ENCODE data around the gene APOBEC3C. TPM values are rescaled to one million over a fixed set of nuclear protein-coding genes. Genes with fewer than 3 reads are reported as not detected.
"Not testable (repeated sequence)": the region's sequence is repeated elsewhere in the genome, so short reads cannot be mapped to it uniquely, and the experiment has no call there.

APOBEC3C gene
- 5.4 and 6.4 TPM in 2 replicates for total RNA-seq
- polyA plus RNA-seq (2012), result 32.9 TPM

DNA sequence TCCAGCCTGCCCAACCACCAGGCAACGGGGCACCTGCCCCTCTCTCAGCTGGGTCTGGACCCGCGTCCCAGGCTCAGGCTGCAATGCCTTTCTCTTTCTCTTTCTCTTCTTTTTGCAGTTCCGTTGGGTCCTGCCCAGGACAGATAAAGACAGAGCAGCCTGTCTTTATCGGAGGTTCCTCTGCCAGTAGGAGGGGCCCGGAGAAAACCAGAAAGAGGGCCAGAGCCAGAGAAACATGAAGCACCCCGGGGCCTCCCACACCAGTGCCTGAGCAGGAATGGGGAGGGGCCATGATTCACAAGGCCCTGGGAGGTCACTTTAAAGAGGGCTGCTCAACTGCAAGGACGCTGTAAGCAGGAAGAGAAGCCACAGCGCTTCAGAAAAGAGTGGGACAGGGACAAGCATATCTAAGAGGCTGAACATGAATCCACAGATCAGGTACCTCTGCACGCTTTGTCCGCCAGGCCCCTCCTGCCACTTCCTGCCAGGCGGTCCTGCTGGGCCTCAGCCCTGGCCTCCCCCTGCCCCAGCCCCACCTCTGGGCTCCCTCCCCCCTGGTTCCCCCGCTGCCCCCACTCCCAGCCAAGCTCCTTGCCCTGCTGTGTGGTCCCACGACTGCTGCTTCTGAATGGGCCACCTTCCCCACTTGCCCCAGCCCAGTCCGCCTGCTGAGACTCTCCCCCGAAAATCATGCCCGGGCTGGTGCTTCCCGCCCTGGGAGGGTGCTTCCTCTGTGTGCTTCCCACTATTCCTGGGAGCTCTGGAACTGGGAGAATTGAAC is at the start of gene APOBEC3C:
Gene APOBEC3C, plus strand, starts transcription at position 316 of the 781 bp plus-strand sequence. Its CDS starts 106 bp downstream, at position 422.
- peak; percentile 83 for DNase-seq (ENCODE audit: low read depth)

DNA sequence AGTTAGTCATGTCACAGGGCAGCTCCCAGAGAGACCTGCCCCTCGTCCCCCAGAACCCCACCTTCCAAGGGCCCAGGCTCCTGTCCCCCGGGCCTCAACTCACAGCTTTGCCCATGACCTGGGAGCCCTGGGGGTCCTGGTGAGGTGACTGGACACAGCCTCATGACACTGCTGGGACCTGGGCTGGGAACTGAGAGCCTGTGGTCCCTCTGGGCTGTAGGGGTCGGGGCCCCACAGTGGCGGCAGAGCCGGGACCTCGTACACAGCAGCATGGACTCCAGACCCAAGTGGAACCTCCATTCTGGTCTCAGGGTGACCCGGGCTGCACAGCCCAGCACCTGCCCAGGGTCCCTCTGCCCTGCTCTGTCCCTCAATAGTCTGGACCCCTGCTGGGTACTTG is 49.8 kb upstream of the APOBEC3C start:
- no peak for DNase-seq (ENCODE audit: low read depth)

DNA sequence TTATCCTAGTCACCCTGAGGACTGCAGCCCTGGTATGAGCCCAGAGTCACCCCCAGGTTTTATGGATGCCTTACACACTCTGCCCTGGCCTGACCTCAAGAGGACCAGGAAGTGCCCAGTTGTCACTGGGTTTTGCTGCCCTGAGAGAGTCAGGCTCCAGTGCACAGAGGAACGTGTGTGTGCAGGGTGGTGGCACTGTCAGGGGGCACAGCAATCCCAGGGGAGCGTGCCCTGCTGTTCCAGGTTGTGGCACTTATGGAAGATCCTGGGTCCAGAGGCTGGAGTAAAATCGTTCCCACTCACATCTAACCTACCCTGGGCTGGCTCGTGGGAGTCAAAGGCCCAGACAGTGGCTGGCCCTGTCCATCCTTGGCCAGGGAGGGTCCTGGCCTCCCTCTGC is 49.1 kb upstream of the APOBEC3C start:
- no peak for DNase-seq (ENCODE audit: low read depth)

DNA sequence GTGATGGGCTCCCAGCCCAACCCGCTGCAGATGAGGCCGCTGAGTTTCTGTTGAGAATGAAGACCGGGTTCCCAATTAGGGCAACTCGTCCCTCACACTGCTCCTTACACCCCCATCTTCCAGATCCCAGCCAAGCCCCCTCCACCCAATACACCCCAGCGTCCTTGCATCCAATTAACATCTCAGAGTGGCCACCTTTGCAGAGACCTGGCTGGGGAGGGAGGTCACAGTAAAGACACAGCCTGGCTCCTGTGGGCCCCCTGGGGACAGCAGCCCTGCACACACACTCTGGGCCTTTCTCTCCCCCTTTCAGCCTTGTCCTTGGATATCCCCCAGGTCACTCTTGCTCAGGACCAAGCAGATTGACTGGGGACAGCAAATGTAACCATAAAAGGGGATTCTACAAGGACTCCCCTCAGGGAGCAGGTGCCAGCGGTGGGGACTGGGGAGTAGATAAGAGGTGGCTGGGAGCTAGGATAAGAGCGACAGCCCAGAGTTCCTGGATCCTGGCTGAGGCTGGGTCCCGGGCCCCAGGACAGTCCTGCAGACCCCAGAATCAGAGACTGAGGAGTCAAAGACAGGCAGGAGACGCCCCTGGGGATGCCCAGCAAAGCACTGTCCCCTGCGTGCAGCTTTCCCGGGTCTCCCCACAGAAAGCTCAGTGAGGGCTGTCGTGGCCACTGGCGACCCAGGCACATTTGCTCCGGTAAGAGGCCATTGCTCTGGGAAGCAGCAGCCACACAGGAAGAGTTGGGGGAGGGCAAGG is 48.3 kb upstream of the APOBEC3C start:
- DNase-seq (ENCODE audit: low read depth), result no peak

DNA sequence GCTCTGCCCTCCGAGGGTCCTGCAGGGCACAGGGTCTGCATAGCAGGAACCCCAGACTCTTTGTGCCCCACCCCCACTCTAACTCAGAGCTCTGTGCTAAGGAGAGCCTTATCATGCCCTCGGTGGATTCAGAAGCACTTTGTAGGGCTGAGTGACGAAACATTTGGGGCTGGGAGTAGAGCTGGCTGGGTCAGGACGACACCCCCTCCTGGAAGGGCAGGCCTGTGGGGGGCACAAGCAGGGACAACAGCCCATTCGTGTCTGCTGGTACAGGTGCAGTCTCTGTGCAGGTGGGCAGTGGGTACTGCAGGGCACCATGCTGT is 47.7 kb upstream of the APOBEC3C start:
- DNase-seq (ENCODE audit: low read depth), result no peak

DNA sequence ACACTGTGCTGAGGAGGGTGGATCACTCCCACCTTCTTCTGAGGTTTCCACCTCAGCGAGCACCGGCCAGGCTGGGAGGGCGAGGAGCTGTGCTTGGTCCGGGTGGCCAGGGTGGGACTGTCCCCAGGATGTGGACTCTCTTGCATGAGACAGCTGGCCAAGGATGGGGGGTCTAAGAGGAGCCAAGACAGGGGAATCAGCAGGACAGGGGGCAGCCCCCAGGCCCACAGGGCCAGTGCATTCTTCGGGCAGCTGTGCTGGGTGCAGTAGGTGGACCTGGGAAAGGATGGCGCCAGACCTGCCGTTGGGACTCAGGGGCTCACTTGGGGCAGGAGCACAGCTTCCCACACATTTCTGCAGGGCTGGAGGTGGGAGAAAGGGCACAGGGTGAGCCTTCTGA is 47.1 kb upstream of the APOBEC3C start:
- no peak for DNase-seq (ENCODE audit: low read depth)

DNA sequence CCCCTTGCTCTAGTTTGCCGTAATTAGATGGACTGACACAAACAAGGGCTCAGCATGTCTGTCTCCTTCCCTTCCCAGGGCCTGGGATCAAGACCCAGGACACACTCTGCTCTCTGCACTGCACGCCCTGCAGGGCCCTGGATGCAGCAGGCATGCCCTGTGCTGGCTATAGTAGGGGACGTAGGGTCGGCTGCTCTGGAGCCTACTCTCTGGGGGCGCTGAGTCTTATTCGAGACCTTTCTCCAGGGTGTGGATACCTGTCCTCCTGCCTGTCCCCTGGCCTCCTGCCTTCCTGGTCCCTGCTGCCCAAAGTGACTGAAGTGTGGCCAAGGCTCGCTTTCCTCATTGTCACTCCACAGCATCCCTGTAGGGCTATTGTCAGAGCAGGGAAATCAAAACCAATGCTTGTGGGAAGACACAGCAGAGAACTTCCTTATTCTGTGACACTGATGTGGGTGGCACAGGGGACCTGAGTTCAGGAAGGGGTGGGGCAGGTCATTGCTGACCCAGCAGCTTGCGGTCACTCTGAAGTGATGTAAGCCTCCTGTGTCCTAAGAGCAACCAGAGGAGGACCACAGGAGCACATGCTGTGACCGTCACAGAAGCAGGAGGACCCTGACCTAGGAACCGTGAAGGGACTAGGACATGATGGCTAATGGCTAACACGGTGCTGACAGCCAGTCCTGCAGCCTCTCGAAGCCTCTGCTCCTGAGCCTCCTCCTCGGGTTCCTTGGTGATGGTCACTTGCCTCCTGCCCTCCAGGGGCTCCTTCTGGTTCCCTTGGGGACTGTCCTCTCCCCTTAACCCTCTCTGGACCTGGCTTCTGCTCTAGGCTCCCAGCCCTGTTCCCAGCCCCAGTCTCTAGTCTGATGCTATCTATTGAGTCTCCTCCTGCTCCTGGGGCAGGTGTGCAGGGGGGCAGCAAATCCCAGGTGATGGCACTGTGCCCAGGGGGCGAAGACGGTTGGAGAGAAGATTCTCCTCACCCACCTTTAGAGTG is 46.3 kb upstream of the APOBEC3C start:
- DNase-seq (ENCODE audit: low read depth), result no peak

DNA sequence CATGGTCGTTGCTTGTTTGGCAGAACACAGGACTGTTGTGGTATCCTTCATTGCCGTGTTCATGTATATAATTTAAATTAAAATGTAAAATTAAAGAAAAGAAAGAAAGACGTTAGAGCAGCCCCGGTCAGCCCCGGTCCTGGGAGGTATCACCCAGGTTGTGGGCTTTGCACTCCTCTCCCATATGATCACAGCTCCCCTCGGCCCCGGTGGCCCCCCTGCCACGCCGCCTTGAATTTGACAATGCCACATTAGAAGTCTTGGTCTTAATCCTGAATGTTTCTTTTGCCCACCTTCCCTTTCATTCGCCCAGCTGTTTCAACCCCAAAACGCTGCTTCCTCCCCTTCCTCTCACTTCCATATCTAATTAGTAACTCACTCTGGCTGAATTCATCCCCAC is 45.3 kb upstream of the APOBEC3C start:
- no peak for DNase-seq (ENCODE audit: low read depth)

DNA sequence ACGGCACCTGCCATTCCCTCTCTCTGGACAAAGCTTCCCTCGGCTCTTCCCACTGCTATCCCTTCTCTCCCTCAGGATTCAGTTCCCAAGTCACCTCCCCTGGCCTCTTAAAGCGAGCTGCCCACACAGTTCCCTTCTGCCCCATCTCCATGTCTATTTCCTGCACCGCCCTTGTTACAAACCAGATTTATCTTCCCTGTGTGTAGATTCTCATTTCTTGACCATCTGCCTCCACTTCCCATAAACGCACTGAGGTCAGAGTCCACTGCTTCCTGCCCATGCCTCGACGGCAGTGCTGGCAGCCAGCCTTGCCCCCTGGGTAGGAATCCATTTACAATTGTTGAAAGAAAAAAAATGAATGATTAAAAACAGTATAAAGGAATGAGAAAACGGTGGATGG is 43.5 kb upstream of the APOBEC3C start:
- no peak for DNase-seq (ENCODE audit: low read depth)

DNA sequence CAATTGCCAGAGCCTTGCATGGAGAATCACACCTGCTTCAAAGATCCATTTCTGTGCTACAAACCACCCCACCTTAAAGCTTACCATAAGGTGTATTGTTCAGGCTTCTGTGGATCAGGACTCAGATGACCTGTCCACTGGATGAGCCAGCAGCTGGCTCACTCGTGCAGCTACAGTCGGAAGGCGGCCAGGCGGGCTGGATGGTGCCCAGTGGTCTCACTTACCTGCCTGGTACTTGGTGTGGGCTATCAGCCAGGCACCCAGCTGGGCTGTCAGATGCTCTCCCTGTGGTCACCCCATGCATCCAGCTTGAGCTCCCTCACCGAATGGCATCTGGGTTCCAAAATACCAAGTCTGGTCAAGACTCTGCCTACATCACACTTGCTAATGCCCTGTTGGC is 42.9 kb upstream of the APOBEC3C start:
- no peak for DNase-seq (ENCODE audit: low read depth)

DNA sequence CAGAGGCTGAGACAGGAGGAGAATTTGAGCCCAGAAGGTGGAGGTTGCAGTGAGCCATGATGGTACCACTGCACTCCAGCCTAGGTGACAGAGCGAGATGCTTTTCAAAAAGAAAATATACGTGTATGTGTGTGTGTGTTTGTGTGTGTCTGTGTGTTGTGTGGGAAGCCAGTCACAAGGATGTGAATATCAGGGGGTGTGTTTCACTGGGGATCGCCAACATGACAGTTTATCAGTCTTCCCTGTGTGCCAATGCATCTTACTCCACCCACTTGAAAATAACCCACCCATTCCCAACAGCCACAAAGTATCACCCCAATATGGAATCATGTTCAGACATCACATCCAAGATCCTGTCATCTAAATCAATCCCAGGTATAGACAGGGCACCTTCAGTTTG is 42.3 kb upstream of the APOBEC3C start:
- DNase-seq (ENCODE audit: low read depth), result no peak

DNA sequence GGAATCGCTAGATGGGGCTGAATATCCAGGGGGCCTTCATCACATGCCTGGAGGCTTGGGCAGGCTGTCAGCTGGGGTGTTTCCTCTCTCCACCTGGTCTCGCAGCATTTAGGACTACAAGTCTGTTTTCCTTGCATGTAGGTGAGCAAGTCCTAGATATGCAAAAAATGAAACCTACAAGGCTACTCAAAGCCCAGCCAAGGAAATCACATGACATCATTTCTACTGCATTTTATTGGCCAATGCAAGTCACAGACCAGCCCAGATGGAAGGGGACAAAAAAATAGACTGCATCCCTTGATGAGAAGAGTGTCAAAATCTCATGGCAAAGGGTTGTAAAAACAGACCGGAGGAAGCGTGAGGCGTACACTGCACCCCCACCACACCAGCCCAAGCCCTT is 41.5 kb upstream of the APOBEC3C start:
- no peak for DNase-seq (ENCODE audit: low read depth)

DNA sequence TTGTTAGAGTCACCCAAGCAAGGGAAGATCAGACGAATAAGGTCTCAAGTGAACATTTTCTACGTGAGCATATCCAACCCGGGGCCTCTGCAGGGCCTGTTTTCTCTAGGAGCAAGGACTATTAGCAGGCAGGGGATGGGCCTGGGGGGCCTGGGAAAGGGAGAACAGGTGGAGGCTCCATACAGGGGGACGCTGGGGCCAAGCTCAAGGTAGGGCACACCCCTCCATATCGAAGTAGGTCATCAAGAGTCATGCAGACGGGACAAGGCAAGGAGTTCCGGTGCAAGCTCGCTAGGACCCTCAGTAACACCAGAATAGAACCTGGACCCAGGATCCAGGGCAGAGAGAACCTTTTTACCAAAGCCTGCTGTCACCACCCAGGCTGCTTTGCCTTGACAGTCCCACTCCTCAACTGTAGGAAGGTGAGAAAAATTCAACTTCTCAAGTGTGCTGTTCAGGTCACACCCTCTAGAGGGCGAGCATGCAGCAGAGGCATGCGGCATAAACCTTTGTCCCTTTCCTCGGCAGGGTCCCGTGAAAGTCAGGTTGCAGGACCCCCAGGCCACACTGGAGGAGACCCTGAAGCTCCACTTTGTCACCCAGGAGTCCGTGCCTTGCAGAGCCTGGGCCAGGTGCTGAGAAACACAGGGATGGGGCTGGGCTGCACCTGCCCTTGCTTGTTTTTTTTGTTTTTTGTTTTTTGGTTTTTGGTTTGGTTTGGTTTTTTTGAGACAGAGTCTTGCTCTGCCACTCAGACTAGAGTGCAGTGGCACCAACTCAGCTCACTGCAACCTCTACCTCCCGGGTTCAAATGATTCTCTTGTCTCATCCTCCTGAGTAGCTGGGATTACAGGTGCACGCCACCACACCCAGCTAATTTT is 40.5 kb upstream of the APOBEC3C start:
- DNase-seq (ENCODE audit: low read depth), result peak; percentile 41

DNA sequence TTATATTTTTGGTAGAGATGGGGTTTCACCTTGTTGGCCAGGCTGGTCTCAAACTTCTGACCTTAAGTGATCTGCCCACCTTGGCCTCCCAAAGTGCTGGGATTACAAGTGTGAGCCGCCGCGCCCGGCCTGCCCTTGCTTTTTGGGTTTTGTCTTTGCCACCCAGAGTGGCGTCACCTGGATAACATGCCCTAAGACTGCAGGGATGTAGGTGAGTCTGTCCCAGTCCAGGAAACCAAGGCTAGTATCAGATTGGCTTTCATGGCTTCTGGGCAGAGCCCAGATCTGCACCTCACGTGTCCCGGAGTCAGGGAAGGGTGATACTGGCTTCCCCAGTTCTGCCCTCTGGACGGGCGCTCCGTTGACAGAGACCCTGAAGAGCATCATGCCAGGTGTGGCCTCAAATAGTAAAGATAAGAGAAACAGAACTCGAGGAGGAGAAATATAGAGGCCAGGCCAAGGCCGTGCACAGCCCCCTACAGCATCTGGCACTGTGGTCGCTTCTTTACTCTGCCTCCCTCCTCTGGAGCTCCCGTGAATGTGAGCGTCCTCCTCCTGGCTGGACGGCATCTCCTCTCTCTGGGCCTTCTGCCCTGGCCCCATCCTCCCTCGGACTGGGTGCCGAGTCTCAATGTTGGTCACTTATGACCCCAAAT is 39.8 kb upstream of the APOBEC3C start:
- no peak for DNase-seq (ENCODE audit: low read depth)

DNA sequence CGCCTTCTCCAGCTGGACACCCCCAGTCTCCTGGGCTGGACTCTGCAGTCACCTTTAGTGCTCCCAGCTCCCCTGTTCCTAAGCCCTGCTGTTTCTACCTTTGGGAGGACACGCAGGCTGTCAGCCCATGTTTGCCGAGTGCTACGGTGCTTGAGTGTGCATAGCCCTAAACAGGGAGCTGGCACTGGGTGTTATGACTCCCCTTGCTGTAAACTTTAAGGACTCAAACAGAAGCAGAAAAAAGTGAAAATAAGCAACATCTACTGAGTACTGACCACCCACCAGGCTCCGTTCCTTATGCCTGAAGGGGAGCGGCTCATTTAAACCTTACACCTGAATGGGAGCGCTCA is 39.3 kb upstream of the APOBEC3C start:
- DNase-seq (ENCODE audit: low read depth), result no peak

DNA sequence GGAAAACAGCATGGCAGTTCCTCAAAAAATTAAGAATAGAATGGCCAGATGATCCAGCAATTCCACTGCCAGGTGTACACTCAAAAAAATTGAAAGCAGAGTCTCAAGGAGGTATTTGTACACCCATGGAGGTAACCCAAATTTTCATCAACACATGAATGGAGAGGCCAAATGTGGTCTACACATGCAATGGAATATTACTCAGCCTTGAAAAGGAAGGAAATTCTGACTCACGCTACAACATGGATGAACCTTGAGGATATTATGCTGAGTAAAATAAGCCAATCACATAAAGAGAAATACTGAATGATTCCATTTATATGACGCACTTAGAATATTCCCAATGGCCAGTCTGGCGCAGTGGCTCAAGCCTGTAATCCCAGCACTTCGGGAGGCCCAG is 36.8 kb upstream of the APOBEC3C start:
- DNase-seq (ENCODE audit: low read depth), result not testable (repeated sequence)

DNA sequence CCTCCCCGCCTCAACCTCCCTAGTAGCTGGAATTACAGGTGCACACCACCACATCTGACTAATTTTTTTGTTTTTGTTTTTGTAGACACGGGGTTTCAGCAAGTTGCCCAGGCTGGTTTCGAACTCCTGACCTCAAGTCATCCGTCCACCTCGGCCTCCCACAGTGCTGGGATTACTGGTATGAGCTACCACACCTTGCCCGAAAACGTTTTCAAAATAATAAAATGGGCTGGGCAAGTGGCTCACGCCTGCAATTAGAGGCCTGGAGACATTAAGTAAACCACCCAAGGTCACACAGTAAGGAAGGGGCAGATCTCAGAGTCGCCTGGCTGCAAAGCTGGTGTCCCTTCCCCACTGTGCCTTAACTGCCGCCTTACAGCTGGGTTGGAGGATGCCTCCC is 33.5 kb upstream of the APOBEC3C start:
- DNase-seq (ENCODE audit: low read depth), result not testable (repeated sequence)

DNA sequence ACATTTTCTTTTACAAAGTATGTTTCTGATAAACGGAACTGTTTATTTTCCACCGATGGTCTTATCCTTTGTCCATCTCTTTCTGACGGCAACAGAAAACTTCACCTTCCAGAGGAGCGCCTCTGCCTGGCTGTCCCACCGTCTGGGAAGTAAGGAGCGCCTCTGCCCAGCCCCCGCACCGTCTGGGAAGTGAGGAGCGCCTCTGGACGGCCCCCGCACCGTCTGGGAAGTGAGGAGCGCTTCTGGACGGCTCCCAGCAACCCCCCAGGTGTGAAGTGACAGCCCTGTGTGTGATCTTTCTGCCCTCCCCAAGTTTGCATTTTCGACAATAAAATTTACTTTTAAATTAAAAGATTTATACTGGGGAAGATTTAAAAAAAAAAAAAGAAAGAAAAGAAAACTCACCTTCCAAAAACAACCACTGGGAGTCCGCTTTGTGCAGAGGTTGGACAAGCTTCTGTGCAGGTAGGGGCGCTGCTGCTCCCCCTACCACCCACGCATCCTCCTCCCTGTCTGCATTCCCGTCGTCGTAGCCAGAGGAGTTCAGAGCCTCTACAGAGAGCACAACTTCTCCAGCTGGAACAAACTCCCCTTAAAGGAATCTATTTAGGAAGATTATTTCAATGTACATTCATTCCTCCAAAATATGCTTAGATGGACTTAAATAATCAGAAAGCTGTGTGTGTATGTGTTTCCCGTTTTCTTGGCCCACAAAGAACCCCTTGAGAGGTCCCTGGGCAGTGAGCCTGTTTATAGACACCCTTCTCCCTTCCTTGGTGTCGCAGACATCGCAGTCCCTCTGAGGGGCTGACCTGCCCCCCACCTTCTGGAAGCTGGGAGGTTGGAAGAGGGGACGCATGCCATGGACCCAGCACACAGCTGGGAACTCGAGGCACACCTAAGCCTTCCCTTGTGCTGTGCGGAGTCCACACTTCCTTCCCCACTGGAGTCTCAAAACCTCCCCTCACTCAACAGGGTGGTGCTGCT is 32.8 kb upstream of the APOBEC3C start:
- no peak for DNase-seq (ENCODE audit: low read depth)
